GM12878 (cell line): Measurements from ENCODE around the gene ACTN3. TPM values are rescaled to one million over a fixed set of nuclear protein-coding genes. Genes with fewer than 3 reads are reported as not detected.

ENCODE experiments used
- ATAC-seq: fragments of 200-7000 bp; cut with Tn5 transposase; 3 replicates; pipeline ENCODE4 v1.9.1; 2020; ENCODE audit warnings: mild to moderate bottlenecking, moderate library complexity
- BruUV-seq: library from RNA; stranded (reverse); fragments of 400-500 nt; replicated peaks from 2 replicates; lab custom pipeline; 2021; lab: Mats Ljungman, UMichigan
- CTCF ChIA-PET: fragments of 300-600 bp; sonication (Branson Sonifier 250); formaldehyde crosslinking; extraction: SDS; loops from one replicate; lab custom pipeline; 2021; ENCODE audit warnings: inconsistent platforms; lab: Yijun Ruan, JAX
- POLR2A ChIA-PET: fragments of 350-600 bp; formaldehyde crosslinking; extraction: SDS; loops from one replicate; lab custom pipeline; 2021; ENCODE audit warnings: inconsistent platforms; lab: Charles Lee
- RAD21 ChIA-PET: fragments of 300-600 bp; sonication (Branson Sonifier 250); formaldehyde crosslinking; loops from one replicate; lab custom pipeline; 2023; ENCODE audit warnings: antibody characterized with exemption; ENCODE audit not compliant: unreplicated experiment; lab: Charles Lee
- SMC1A ChIA-PET: fragments of 300-600 bp; sonication (Branson Sonifier 250); formaldehyde crosslinking; loops from one replicate; lab custom pipeline; 2023; ENCODE audit not compliant: unreplicated experiment, uncharacterized antibody; lab: Charles Lee
- DNase-seq: peaks from one replicate; pipeline ENCODE4 v3.0.0-alpha.2; 2011; ENCODE audit warnings: low read depth, low spot score
- FAIRE-seq: peaks from 3 replicates; lab custom pipeline; 2011; peaks lifted over from hg19 to GRCh38; lab: Jason Lieb, UNC
- H2AFZ ChIP-seq: 2 replicates; pipeline ENCODE4 v1.6.0; 2011; ENCODE audit warnings: low read depth, low read length, control low read depth; ENCODE audit not compliant: control insufficient read depth
- H3K27ac ChIP-seq: 2 replicates; pipeline ENCODE4 v1.5.1; 2011; ENCODE audit warnings: control low read depth; ENCODE audit not compliant: control insufficient read depth, insufficient read depth
- H3K27me3 ChIP-seq, 2 experiments: replicated peaks in 1 of 2; 2 replicates each; pipeline versions ENCODE4 v1.6.0 to v1.6.1; 2011; ENCODE audit warnings: low read length in 1 of 2; ENCODE audit not compliant: control insufficient read depth in 2 of 2, insufficient read depth in 2 of 2
- H3K36me3 ChIP-seq, 2 experiments: 2 replicates each; pipeline ENCODE4 v1.5.1; 2011; ENCODE audit warnings: low read length in 1 of 2; ENCODE audit not compliant: control insufficient read depth in 2 of 2, insufficient read depth in 2 of 2
- H3K4me1 ChIP-seq: 2 replicates; pipeline ENCODE4 v1.6.1; 2011; ENCODE audit warnings: mild to moderate bottlenecking, low read length, moderate library complexity, mixed read lengths; ENCODE audit not compliant: control insufficient read depth, insufficient read depth
- H3K4me2 ChIP-seq: 2 replicates; pipeline ENCODE4 v1.6.0; 2011; ENCODE audit warnings: control low read depth; ENCODE audit not compliant: control insufficient read depth, insufficient read depth
- H3K4me3 ChIP-seq: fragments of 200-600 bp; sonication (generic); 2 replicates; pipeline ENCODE4 v1.5.1; 2016
- H3K79me2 ChIP-seq: 2 replicates; pipeline ENCODE4 v1.6.0; 2011; ENCODE audit warnings: low read length; ENCODE audit not compliant: control insufficient read depth, insufficient read depth
- H3K9ac ChIP-seq: 2 replicates; pipeline ENCODE4 v1.8.0; 2011; ENCODE audit warnings: low read length, control low read depth, mixed read lengths; ENCODE audit not compliant: control insufficient read depth, insufficient read depth
- H3K9me3 ChIP-seq: replicated peaks from 3 replicates; pipeline ENCODE4 v1.5.1; 2011; ENCODE audit warnings: mild to moderate bottlenecking, low read length; ENCODE audit not compliant: control insufficient read depth, insufficient read depth
- H4K20me1 ChIP-seq: 2 replicates; pipeline ENCODE4 v1.6.0; 2011; ENCODE audit not compliant: control insufficient read depth, insufficient read depth
- ATF3 ChIP-seq: IDR thresholded peaks from 2 replicates; pipeline ENCODE4 v1.6.1; 2011; ENCODE audit warnings: low read depth, mild to moderate bottlenecking, low read length, moderate library complexity, borderline replicate concordance; ENCODE audit errors: extremely low read depth
- ATF7 ChIP-seq: fragments of 450-650 bp; IDR thresholded peaks from 2 replicates; pipeline ENCODE4 v1.6.1; 2016; ENCODE audit warnings: low read depth, mild to moderate bottlenecking
- CBX5 ChIP-seq: sonication (generic); IDR thresholded peaks from 2 replicates; pipeline ENCODE4 v1.6.1; 2016; ENCODE audit warnings: low read depth, moderate library complexity, mild to moderate bottlenecking, inconsistent platforms
- DPF2 ChIP-seq: fragments of 450-650 bp; IDR thresholded peaks from 2 replicates; pipeline ENCODE4 v1.6.1; 2017; ENCODE audit warnings: mild to moderate bottlenecking
- FOXK2 ChIP-seq: fragments of 450-650 bp; IDR thresholded peaks from 2 replicates; pipeline ENCODE4 v1.6.1; 2017; ENCODE audit warnings: mild to moderate bottlenecking, moderate library complexity
- FOXM1 ChIP-seq: IDR thresholded peaks from 2 replicates; pipeline ENCODE4 v1.6.1; 2012; ENCODE audit warnings: low read depth, mild to moderate bottlenecking, inconsistent platforms, low read length, moderate library complexity
- GABPA ChIP-seq: IDR thresholded peaks from 2 replicates; pipeline ENCODE4 v1.6.1; 2014; ENCODE audit warnings: antibody characterized with exemption, low read depth, mild to moderate bottlenecking, inconsistent platforms
- MTA2 ChIP-seq: fragments of 450-650 bp; IDR thresholded peaks from 2 replicates; pipeline ENCODE4 v1.6.1; 2016; ENCODE audit warnings: low read depth, mild to moderate bottlenecking, moderate library complexity
- NKRF ChIP-seq: fragments of 450-650 bp; conservative IDR thresholded peaks from 2 replicates; pipeline ENCODE4 v1.6.1; 2017; ENCODE audit warnings: mild to moderate bottlenecking, moderate library complexity
- PAX5 ChIP-seq: IDR thresholded peaks from 2 replicates; pipeline ENCODE4 v1.6.1; 2011; ENCODE audit warnings: low read depth, low read length, borderline replicate concordance
- RB1 ChIP-seq: fragments of 450-650 bp; formaldehyde crosslinking; IDR thresholded peaks from 2 replicates; pipeline ENCODE4 v1.6.1; 2017; ENCODE audit warnings: mild to moderate bottlenecking, borderline replicate concordance
- RBBP5 ChIP-seq: fragments of 200-600 bp; sonication (generic); conservative IDR thresholded peaks from 2 replicates; pipeline ENCODE4 v1.6.1; 2016
- STAT3 ChIP-seq: IDR thresholded peaks from 2 replicates; pipeline ENCODE4 v1.6.1; 2011; ENCODE audit warnings: low read depth, low read length, improper control_type of control experiment
- TARDBP ChIP-seq: IDR thresholded peaks from 2 replicates; pipeline ENCODE4 v1.6.1; 2016; ENCODE audit warnings: borderline replicate concordance
- USF1 ChIP-seq: IDR thresholded peaks from 2 replicates; pipeline ENCODE4 v1.6.1; 2011; ENCODE audit warnings: borderline replicate concordance, low read depth, mild to moderate bottlenecking, moderate library complexity, mixed read lengths, low read length; ENCODE audit not compliant: insufficient read depth; ENCODE audit errors: extremely low read length
- WGBS: methylation state at CpG from one replicate; pipeline ENCODE4 v1.1.6; 2016; ENCODE audit warnings: low lambda C conversion rate; ENCODE audit not compliant: insufficient replicate concordance, insufficient coverage; ENCODE audit errors: missing lambda C conversion rate; 5-methylcytosine and 5-hydroxymethylcytosine counted together
- in situ Hi-C: fragments of 300-500 bp; cut with MboI; formaldehyde crosslinking; loops from 9 replicates; pipeline ENCODE4 v1.14.3; 2018; ENCODE audit warnings: mixed read lengths
- intact Hi-C: fragments of 100-400 bp; cut with micrococcal nuclease; formaldehyde crosslinking; loops from one replicate; pipeline ENCODE4 v1.14.2; 2022; ENCODE audit not compliant: unreplicated experiment
- polyA plus RNA-seq, 11 experiments: library from polyadenylated mRNA; depleted of rRNA in 4 of 11; unstranded in 6 of 11; stranded (reverse) in 5 of 11; fragments of >200 nt; fragmentation: Nextera tagmentation in 4 of 11; fragmentation: Illumina TruSeq in 1 of 11; extraction: Ambion mirVana in 4 of 11; extraction: Trizol in 1 of 11; gene quantifications; 1 replicate in 1 of 11; 2 replicates in 10 of 11; pipeline versions ENCODE4 v1.2.1 to v1.2.3, GENCODE V29; 2011 to 2016; ENCODE audit warnings: inconsistent platforms in 2 of 11, missing spikeins in 2 of 11, low read depth in 1 of 11
- total RNA-seq, 4 experiments: library from RNA; depleted of rRNA in 3 of 4; stranded (reverse); fragments of >200 nt in 3 of 4; fragmentation: Illumina TruSeq in 1 of 4; extraction: Trizol in 1 of 4; gene quantifications; 2 replicates each; pipeline versions ENCODE4 v1.2.1 to v1.2.3, GENCODE V29; 2013 to 2021

The ACTN3 gene
- total and polyA plus RNA-seq, 10 of the 15 experiments (the other 5 are each of a cell fraction or from before 2014, with no cell fraction given), result 0.06 to 0.67 (median 0.17) TPM; not detected in 3

GRCh38 chr11:66561178-66561974 is 14.7 kb downstream of the ACTN3 start:
- Histone ChIP-seq H3K4me1 (no peaks in the 10 kb centered on the region), H3K79me2 (no peaks in the 10 kb centered on the region), H3K27me3 (no peaks in the 10 kb centered on the region; a peak in 1 of 4 replicates), H3K36me3 (no peaks in the 10 kb centered on the region), H3K4me3 (no peak overlapping the region), H3K27ac (no peak overlapping the region), H3K4me2 (no peak overlapping the region), H2AFZ (no peak overlapping the region), H4K20me1 (no peaks in the 10 kb centered on the region), H3K9me3 (no peaks in the 10 kb centered on the region), H3K9ac (no peak overlapping the region)
- WGBS, result 48% methylated on average over 14 of the region's 14 CpGs
- in situ Hi-C loops, result no loop called here
- no TSS peak for BruUV-seq
- ATAC-seq (no peak), DNase-seq (no peak), FAIRE-seq (no peak)
- CTCF ChIA-PET, result interaction anchor here (0.9 to 1.1 kb wide), 2 partner anchors 8 to 16 kb away, joined by 3 read pairs; partner anchors contain the start of gene ZDHHC24
- no peak for TF ChIP-seq RB1
- TF ChIP-seq NKRF, result no peak
- TF ChIP-seq ATF7, result no peak
- no peak for TF ChIP-seq DPF2
- no peak for TF ChIP-seq MTA2
- no peak for TF ChIP-seq RBBP5
- no peak for TF ChIP-seq PAX5
- TF ChIP-seq ATF3, result no peak
- TF ChIP-seq FOXK2, result no peak
- no peak for TF ChIP-seq USF1
- no peak for TF ChIP-seq CBX5
- no peak for TF ChIP-seq FOXM1
- TF ChIP-seq STAT3, result no peak
- no peak for TF ChIP-seq TARDBP
- TF ChIP-seq GABPA, result no peak
- POLR2A ChIA-PET, result no interaction called here
- RAD21 ChIA-PET, result no interaction called here
- SMC1A ChIA-PET, result interaction anchor here (0.6 kb wide), 1 partner anchor 240 kb away, joined by 3 read pairs; no protein-coding TSS in a partner anchor
- intact Hi-C loops, result no loop called here
